ENCODE data around the gene PDCD11.

The PDCD11 gene

DNA sequence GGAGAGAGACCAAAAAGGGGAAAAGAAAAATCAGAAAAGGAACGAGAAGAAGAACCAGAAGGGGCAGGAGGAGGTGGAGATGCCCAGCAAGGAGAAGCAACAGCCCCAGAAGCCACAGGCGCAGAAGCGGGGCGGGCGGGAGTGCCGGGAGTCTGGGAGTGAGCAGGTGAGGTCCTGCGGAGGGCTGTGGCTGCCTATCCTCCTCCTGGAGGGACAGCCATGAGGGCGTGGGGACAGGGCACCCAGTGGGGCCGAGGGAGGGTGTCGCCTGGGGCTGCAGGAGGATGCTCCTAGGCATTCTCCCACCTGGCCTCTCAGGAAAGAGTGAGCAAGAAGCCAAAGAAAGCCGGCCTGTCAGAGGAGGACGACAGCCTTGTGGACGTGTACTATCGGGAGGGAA, 44.0 kb downstream of the PDCD11 start:
- H3K4me1 ChIP-seq (ENCODE audit: control insufficient read depth, insufficient read depth, low read length) = no peaks in the 10 kb centered on the region
- peaks cover 61% of the 10 kb centered on the region for H3K36me3 ChIP-seq (ENCODE audit: control insufficient read depth, insufficient read depth, low read length)
- no peaks in the 10 kb centered on the region for H3K27me3 ChIP-seq (ENCODE audit: control insufficient read depth, insufficient read depth, low read length)
- no peak overlapping the region for H3K4me3 ChIP-seq (ENCODE audit: low read length)
- H3K9me3 ChIP-seq (ENCODE audit: control insufficient read depth, insufficient read depth, low read length) = no peaks in the 10 kb centered on the region
- H3K27ac ChIP-seq (ENCODE audit: low read length) = no peak overlapping the region
- no peak for DNase-seq (ENCODE audit: low read depth, low spot score)
- no CpG with 5 or more reads among the region's 14 CpGs for WGBS (ENCODE audit: insufficient coverage, insufficient read length)

DNA sequence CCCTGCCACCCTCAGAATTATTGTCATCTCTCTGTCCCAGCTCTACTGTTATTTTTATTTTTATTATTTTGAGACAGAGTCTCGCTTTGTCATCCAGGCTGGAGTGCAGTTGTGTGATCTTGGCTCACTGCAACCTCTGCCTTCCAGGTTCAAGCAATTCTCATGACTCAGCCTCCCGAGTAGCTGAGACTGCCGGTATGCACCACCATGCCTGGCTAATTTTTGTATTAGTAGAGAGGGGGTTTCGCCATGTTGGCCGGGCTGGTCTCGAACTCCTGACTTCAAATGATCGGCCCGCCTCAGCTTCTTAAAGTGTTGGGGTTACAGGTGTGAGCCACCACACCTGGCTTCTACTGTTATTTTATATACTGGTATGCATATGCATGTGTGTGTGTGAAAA, 44.8 kb downstream of the PDCD11 start:
- Histone ChIP-seq H3K4me1 (ENCODE audit: control insufficient read depth, insufficient read depth, low read length) (no peaks in the 10 kb centered on the region), H3K36me3 (ENCODE audit: control insufficient read depth, insufficient read depth, low read length) (peaks cover 66% of the 10 kb centered on the region), H3K9me3 (ENCODE audit: control insufficient read depth, insufficient read depth, low read length) (no peaks in the 10 kb centered on the region), H3K27ac (ENCODE audit: low read length) (no peak overlapping the region), H3K27me3 (ENCODE audit: control insufficient read depth, insufficient read depth, low read length) (no peaks in the 10 kb centered on the region), H3K4me3 (ENCODE audit: low read length) (no peak overlapping the region)
- DNase-seq (ENCODE audit: low read depth, low spot score) = no peak
- no CpG with 5 or more reads among the region's 8 CpGs for WGBS (ENCODE audit: insufficient coverage, insufficient read length)

- WGBS (ENCODE audit: insufficient coverage, insufficient read length) = no CpG with 5 or more reads among the region's 8 CpGs
- no peak for DNase-seq (ENCODE audit: low read depth, low spot score)
- no peaks in the 10 kb centered on the region for H3K9me3 ChIP-seq (ENCODE audit: control insufficient read depth, insufficient read depth, low read length)
- H3K4me3 ChIP-seq (ENCODE audit: low read length) = no peak overlapping the region
- no peaks in the 10 kb centered on the region for H3K4me1 ChIP-seq (ENCODE audit: control insufficient read depth, insufficient read depth, low read length)
- H3K27me3 ChIP-seq (ENCODE audit: control insufficient read depth, insufficient read depth, low read length) = no peaks in the 10 kb centered on the region
- H3K36me3 ChIP-seq (ENCODE audit: control insufficient read depth, insufficient read depth, low read length) = peaks cover 64% of the 10 kb centered on the region
- H3K27ac ChIP-seq (ENCODE audit: low read length) = no peak overlapping the region
These were observed 45.2 kb downstream of the PDCD11 start for GRCh38 chr10:103441611-103442010.

DNA sequence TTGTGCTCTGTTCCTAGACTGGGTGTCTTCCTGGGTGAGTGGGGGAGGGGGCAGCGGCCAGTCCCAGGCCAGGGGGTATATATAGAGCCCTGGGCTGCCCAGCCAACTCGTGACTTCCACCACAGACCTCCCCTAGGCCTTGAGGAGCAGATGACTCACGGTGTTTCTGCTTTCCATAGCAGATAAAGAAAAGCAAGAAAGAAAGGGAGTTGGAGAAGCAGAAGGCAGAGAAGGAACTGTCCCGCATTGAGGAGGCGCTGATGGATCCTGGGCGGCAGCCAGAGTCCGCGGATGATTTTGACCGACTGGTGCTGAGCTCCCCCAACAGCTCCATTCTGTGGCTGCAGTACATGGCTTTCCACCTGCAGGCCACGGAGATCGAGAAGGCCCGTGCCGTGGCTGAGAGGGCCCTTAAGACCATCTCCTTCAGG, 45.6 kb downstream of the PDCD11 start:
- Histone ChIP-seq H3K9me3 (ENCODE audit: control insufficient read depth, insufficient read depth, low read length) (no peaks in the 10 kb centered on the region), H3K27me3 (ENCODE audit: control insufficient read depth, insufficient read depth, low read length) (no peaks in the 10 kb centered on the region), H3K27ac (ENCODE audit: low read length) (no peak overlapping the region), H3K4me1 (ENCODE audit: control insufficient read depth, insufficient read depth, low read length) (no peaks in the 10 kb centered on the region), H3K4me3 (ENCODE audit: low read length) (no peak overlapping the region), H3K36me3 (ENCODE audit: control insufficient read depth, insufficient read depth, low read length) (peaks cover 61% of the 10 kb centered on the region)
- no peak for DNase-seq (ENCODE audit: low read depth, low spot score)
- no CpG with 5 or more reads among the region's 13 CpGs for WGBS (ENCODE audit: insufficient coverage, insufficient read length)

DNA sequence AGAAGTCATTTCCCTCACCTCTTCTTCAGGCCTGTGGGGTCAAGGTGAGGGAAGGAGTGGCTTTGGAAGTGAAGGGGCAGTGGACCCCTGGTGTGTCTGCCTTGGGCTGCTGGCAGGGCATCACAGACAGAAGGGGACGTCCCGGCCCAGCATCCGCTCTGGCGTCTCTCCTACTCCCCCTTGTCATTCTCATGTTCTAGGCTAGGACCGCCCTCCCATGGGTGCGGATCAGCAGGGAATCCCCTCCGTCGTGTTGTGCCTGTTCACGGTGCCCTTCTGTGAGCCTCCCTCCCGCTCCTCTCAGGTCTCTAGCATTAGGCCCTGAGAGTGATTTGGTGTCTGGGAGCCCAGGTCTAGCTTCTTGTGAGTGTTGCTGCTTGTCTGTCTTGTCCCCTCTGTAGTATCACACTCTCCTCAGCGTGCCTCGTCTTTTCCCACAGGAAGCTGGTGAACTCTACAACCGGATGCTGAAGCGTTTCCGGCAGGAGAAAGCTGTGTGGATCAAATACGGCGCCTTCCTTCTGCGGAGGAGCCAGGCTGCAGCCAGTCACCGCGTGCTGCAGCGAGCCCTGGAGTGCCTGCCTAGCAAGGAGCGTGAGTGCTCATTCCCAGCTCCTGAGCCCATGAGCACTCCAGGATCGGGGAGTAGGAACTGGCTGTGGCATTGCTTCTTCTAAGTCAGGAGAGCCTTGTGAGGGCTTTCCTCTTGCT, 47.2 kb downstream of the PDCD11 start:
- WGBS (ENCODE audit: insufficient coverage, insufficient read length) = no CpG with 5 or more reads among the region's 23 CpGs
- H3K4me3 ChIP-seq (ENCODE audit: low read length) = no peak overlapping the region
- no peaks in the 10 kb centered on the region for H3K9me3 ChIP-seq (ENCODE audit: control insufficient read depth, insufficient read depth, low read length)
- H3K27ac ChIP-seq (ENCODE audit: low read length) = no peak overlapping the region
- peaks cover 58% of the 10 kb centered on the region for H3K36me3 ChIP-seq (ENCODE audit: control insufficient read depth, insufficient read depth, low read length)
- DNase-seq (ENCODE audit: low read depth, low spot score) = no peak
- no peaks in the 10 kb centered on the region for H3K4me1 ChIP-seq (ENCODE audit: control insufficient read depth, insufficient read depth, low read length)
- H3K27me3 ChIP-seq (ENCODE audit: control insufficient read depth, insufficient read depth, low read length) = no peaks in the 10 kb centered on the region

DNA sequence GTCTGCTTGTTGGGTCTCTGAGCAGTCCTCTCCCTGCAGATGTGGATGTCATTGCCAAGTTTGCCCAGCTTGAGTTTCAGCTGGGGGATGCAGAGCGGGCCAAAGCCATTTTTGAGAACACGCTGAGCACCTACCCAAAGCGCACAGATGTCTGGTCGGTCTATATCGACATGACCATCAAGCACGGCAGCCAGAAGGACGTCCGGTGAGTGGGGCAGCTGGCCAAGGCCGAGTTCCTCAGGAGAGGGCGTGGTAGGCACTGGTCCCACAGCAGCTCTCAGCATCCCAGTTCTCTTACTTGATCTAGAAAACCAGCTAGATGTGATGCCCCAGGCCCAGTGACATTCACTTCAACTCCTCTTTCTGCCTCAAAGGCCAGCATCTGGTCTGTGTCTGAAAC, 48.1 kb downstream of the PDCD11 start:
- no peak for DNase-seq (ENCODE audit: low read depth, low spot score)
- H3K4me3 ChIP-seq (ENCODE audit: low read length) = no peak overlapping the region
- H3K9me3 ChIP-seq (ENCODE audit: control insufficient read depth, insufficient read depth, low read length) = no peaks in the 10 kb centered on the region
- no peaks in the 10 kb centered on the region for H3K4me1 ChIP-seq (ENCODE audit: control insufficient read depth, insufficient read depth, low read length)
- H3K36me3 ChIP-seq (ENCODE audit: control insufficient read depth, insufficient read depth, low read length) = peaks cover 57% of the 10 kb centered on the region
- no peaks in the 10 kb centered on the region for H3K27me3 ChIP-seq (ENCODE audit: control insufficient read depth, insufficient read depth, low read length)
- no peak overlapping the region for H3K27ac ChIP-seq (ENCODE audit: low read length)
- no CpG with 5 or more reads among the region's 10 CpGs for WGBS (ENCODE audit: insufficient coverage, insufficient read length)

DNA sequence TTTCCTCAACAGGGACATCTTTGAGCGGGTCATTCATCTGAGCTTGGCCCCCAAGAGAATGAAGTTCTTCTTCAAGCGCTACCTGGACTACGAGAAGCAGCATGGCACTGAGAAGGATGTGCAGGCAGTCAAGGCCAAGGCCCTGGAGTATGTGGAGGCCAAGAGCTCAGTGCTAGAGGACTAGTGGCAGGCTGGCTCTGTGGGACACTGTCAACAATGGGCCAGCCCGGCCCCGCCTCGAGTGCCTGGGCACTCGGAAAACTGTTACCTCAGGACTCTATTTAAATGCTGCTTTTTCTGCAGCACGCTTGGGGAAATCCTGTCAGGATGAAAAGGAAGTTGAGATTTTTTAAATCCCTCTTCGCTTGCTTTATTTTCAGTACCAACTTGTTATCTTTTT, 48.9 kb downstream of the PDCD11 start:
- Histone ChIP-seq H3K9me3 (ENCODE audit: control insufficient read depth, insufficient read depth, low read length) (no peaks in the 10 kb centered on the region), H3K36me3 (ENCODE audit: control insufficient read depth, insufficient read depth, low read length) (peaks cover 51% of the 10 kb centered on the region), H3K4me1 (ENCODE audit: control insufficient read depth, insufficient read depth, low read length) (no peaks in the 10 kb centered on the region), H3K27me3 (ENCODE audit: control insufficient read depth, insufficient read depth, low read length) (no peaks in the 10 kb centered on the region), H3K27ac (ENCODE audit: low read length) (no peak overlapping the region), H3K4me3 (ENCODE audit: low read length) (no peak overlapping the region)
- no peak for DNase-seq (ENCODE audit: low read depth, low spot score)
- no CpG with 5 or more reads among the region's 9 CpGs for WGBS (ENCODE audit: insufficient coverage, insufficient read length)

DNA sequence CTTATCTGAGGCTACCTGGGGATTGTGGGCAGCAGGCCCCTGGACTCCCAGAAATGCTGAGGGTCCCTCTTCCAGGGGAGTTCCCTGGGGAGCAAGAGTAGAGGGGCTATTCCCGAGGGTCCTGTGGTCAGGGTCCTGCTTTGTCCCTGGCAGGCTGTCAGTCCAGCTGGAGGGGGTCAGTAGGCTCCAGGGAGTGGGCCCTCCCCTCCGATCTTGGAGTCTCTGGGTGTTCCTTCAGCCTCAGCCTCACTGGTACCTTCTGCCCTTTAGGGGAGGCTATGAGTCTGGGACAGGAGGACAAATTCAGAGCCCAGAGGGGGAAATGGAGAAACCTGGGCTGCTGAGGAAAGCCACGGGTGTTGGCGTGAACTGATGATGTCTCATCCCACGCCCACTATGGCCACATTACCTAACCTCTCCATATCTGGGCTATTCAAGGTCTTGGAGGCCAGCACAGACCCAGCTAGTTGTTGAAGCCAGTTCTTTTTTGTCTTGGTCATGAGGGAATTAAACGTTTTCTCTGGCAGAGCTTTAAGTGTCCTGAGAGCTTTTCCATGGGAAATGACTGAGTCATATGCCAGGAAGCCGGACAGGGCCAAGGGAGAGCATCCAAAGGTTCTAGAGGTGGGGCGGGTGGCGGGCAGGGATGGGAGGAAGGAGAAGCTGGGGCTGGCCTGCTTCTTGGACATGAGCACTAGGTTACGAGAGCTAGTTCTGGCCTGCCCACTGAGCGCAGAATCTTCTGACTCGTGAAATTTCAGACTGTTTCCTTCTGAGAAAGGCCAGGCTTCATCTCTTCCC, 49.5 kb downstream of the PDCD11 start:
- WGBS (ENCODE audit: insufficient coverage, insufficient read length) = no CpG with 5 or more reads among the region's 12 CpGs
- DNase-seq (ENCODE audit: low read depth, low spot score) = no peak
- H3K27ac ChIP-seq (ENCODE audit: low read length) = no peak overlapping the region
- peaks cover 47% of the 10 kb centered on the region for H3K36me3 ChIP-seq (ENCODE audit: control insufficient read depth, insufficient read depth, low read length)
- no peaks in the 10 kb centered on the region for H3K4me1 ChIP-seq (ENCODE audit: control insufficient read depth, insufficient read depth, low read length)
- H3K9me3 ChIP-seq (ENCODE audit: control insufficient read depth, insufficient read depth, low read length) = no peaks in the 10 kb centered on the region
- no peak overlapping the region for H3K4me3 ChIP-seq (ENCODE audit: low read length)
- no peaks in the 10 kb centered on the region for H3K27me3 ChIP-seq (ENCODE audit: control insufficient read depth, insufficient read depth, low read length)

DNA sequence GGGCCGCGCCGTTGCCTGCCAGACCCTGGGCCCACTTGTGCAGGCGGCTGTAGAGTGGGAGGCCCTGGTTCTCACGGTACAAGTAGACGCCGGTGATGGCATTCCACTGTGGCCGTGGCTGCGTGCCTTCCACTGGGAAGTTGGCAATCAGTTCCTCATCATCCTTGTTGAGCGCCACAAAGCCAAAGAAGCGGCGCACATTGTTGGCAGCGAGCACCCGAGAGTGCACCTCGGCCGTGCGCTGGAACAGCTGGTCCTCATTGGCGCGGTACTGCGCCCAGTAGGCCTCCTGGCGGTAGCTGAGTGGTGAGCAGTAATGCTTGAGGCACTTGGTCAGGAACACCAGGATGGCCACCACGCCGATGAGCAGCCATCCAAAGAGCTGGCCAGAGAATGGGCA, 50.8 kb downstream of the PDCD11 start:
- peaks cover 41% of the 10 kb centered on the region for H3K36me3 ChIP-seq (ENCODE audit: control insufficient read depth, insufficient read depth, low read length)
- no peak for DNase-seq (ENCODE audit: low read depth, low spot score)
- H3K4me1 ChIP-seq (ENCODE audit: control insufficient read depth, insufficient read depth, low read length) = 0 out of 2 replicates have a peak, but pooled peaks cover 2% of the 10 kb centered on the region
- no peaks in the 10 kb centered on the region for H3K9me3 ChIP-seq (ENCODE audit: control insufficient read depth, insufficient read depth, low read length)
- no peak overlapping the region for H3K4me3 ChIP-seq (ENCODE audit: low read length)
- no CpG with 5 or more reads among the region's 23 CpGs for whole genome bisulfite sequencing (ENCODE audit: insufficient coverage, insufficient read length)
- no peaks in the 10 kb centered on the region for H3K27me3 ChIP-seq (ENCODE audit: control insufficient read depth, insufficient read depth, low read length)
- no peak overlapping the region for H3K27ac ChIP-seq (ENCODE audit: low read length)

- Histone ChIP-seq H3K27ac (ENCODE audit: low read length) (no peak overlapping the region), H3K27me3 (ENCODE audit: control insufficient read depth, insufficient read depth, low read length) (no peaks in the 10 kb centered on the region), H3K4me3 (ENCODE audit: low read length) (no peak overlapping the region), H3K4me1 (ENCODE audit: control insufficient read depth, insufficient read depth, low read length) (0 out of 2 replicates have a peak, but pooled peaks cover 2% of the 10 kb centered on the region), H3K9me3 (ENCODE audit: control insufficient read depth, insufficient read depth, low read length) (no peaks in the 10 kb centered on the region), H3K36me3 (ENCODE audit: control insufficient read depth, insufficient read depth, low read length) (peaks cover 28% of the 10 kb centered on the region)
- no CpG with 5 or more reads among the region's 1 CpG for WGBS (ENCODE audit: insufficient coverage, insufficient read length)
- no peak for DNase-seq (ENCODE audit: low read depth, low spot score)
These were observed 52.3 kb downstream of the PDCD11 start for GRCh38 chr10:103448746-103449145.

Data from iPS DF 6.9 (cell line).